Esophagus muscularis mucosa (tissue), 4 donors: ENCODE data around the gene CBFA2T2. TPM values are rescaled to one million over a fixed set of nuclear protein-coding genes. Genes with fewer than 3 reads are reported as not detected.

Experiments
- DNase-seq: peaks from one replicate; pipeline ENCODE4 v3.0.0-alpha.2; 2017; ENCODE audit errors: extremely low spot score
- H3K27ac ChIP-seq, 4 donors: fragments of 200-600 bp; sonication (generic); replicated peaks in 1 of 4; 1 replicate in 3 of 4; 2 replicates in 1 of 4; pipeline ENCODE4 v1.5.1; 2016 to 2019; ENCODE audit warnings: mild to moderate bottlenecking in 1 of 4
- H3K27me3 ChIP-seq, 4 donors: fragments of 200-600 bp; sonication (generic); one replicate each; pipeline versions ENCODE4 v1.5.1 to v1.6.0; 2016 to 2019
- H3K36me3 ChIP-seq, 4 donors: fragments of 200-600 bp; sonication (generic); one replicate each; pipeline ENCODE4 v1.5.1; 2016 to 2019
- H3K4me1 ChIP-seq, 4 donors: fragments of 200-600 bp; sonication (generic); one replicate each; pipeline ENCODE4 v1.5.1; 2016 to 2019
- H3K4me3 ChIP-seq, 4 donors: fragments of 200-600 bp; sonication (generic); 1 replicate in 2 of 4; 2 replicates in 2 of 4; pipeline ENCODE4 v1.5.1; 2016 to 2019; ENCODE audit warnings: mild to moderate bottlenecking in 4 of 4, moderate library complexity in 1 of 4
- H3K9me3 ChIP-seq, 4 donors: fragments of 200-600 bp; sonication (generic); 1 replicate in 3 of 4; 2 replicates in 1 of 4; pipeline ENCODE4 v1.5.1; 2016 to 2019
- EP300 ChIP-seq: sonication (generic); formaldehyde crosslinking; IDR thresholded peaks from one replicate; pipeline ENCODE4 v1.6.1; 2017; ENCODE audit warnings: antibody characterized with exemption
- POLR2A ChIP-seq: fragments of 450-650 bp; IDR thresholded peaks from one replicate; pipeline ENCODE4 v1.6.1; 2017; ENCODE audit warnings: antibody characterized with exemption, moderate library complexity, mild to moderate bottlenecking, low read depth
- POLR2AphosphoS5 ChIP-seq, 2 donors: sonication (generic); formaldehyde crosslinking; IDR thresholded peaks; one replicate each; pipeline ENCODE4 v1.6.1; 2017; ENCODE audit warnings: antibody characterized with exemption in 2 of 2
- WGBS: methylation state at CpG from one replicate; pipeline ENCODE4 v1.1.5; 2018; 5-methylcytosine and 5-hydroxymethylcytosine counted together
- intact Hi-C: fragments of 100-400 bp; cut with DNase I; formaldehyde crosslinking; loops from one replicate; pipeline ENCODE4 v1.15.1; 2023
- total RNA-seq, 4 donors: library from RNA; depleted of rRNA; stranded (reverse); fragments of >200 nt; gene quantifications; one replicate each; pipeline versions ENCODE4 v1.1.0 to v1.2.1, GENCODE V29; 2016
- TF ChIP-seq, protein P1 (sequence below), 3 experiments: fragments of 200-600 bp in 2 of 3; fragments of 450-650 bp in 1 of 3; sonication (generic) in 2 of 3; IDR thresholded peaks; one replicate each; pipeline ENCODE4 v1.5.1; 2017 to 2019; ENCODE audit warnings: antibody characterized with exemption in 3 of 3, mild to moderate bottlenecking in 2 of 3, moderate library complexity in 1 of 3

Gene CBFA2T2
- total RNA-seq, 4 donors from 2014 or later = 11.3 to 17.7 (median 14.6) TPM

GRCh38 chr20:33658929-33659328 is 169.0 kb downstream of the CBFA2T2 start:
- no peaks in the 10 kb centered on the region for H3K9me3 ChIP-seq
- H3K36me3 ChIP-seq = peaks cover 12 to 47% (median 38%) of the 10 kb centered on the region in 4 donors
- no peak overlapping the region for H3K4me3 ChIP-seq
- H3K4me1 ChIP-seq = peaks cover 11 to 15% (median 13%) of the 10 kb centered on the region in 4 donors
- no peaks in the 10 kb centered on the region for H3K27me3 ChIP-seq
- no peak overlapping the region for H3K27ac ChIP-seq
- WGBS = 98% methylated on average over 4 of the region's 4 CpGs
- TF ChIP-seq POLR2A (no peak), EP300 (no peak), POLR2AphosphoS5 (IDR thresholded peaks at IDR 0.05) (no peak)
- TF ChIP-seq, protein P1, sequence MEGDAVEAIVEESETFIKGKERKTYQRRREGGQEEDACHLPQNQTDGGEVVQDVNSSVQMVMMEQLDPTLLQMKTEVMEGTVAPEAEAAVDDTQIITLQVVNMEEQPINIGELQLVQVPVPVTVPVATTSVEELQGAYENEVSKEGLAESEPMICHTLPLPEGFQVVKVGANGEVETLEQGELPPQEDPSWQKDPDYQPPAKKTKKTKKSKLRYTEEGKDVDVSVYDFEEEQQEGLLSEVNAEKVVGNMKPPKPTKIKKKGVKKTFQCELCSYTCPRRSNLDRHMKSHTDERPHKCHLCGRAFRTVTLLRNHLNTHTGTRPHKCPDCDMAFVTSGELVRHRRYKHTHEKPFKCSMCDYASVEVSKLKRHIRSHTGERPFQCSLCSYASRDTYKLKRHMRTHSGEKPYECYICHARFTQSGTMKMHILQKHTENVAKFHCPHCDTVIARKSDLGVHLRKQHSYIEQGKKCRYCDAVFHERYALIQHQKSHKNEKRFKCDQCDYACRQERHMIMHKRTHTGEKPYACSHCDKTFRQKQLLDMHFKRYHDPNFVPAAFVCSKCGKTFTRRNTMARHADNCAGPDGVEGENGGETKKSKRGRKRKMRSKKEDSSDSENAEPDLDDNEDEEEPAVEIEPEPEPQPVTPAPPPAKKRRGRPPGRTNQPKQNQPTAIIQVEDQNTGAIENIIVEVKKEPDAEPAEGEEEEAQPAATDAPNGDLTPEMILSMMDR (IDR thresholded peaks at IDR 0.05) = no peak
- no peak for DNase-seq
- intact Hi-C loops = no loop called here

- Histone ChIP-seq H3K9me3 (no peaks in the 10 kb centered on the region), H3K4me1 (peaks cover 16 to 20% (median 18%) of the 10 kb centered on the region in 4 donors), H3K27ac (no peak overlapping the region), H3K4me3 (no peak overlapping the region), H3K36me3 (peaks cover 12 to 47% (median 38%) of the 10 kb centered on the region in 4 donors), H3K27me3 (no peaks in the 10 kb centered on the region)
- intact Hi-C loops = no loop called here
- TF ChIP-seq EP300 (no peak), POLR2AphosphoS5 (IDR thresholded peaks at IDR 0.05) (no peak), POLR2A (no peak)
- TF ChIP-seq, protein P1 (IDR thresholded peaks at IDR 0.05) = no peak
- no peak for DNase-seq
- WGBS = 92% methylated on average over 17 of the region's 32 CpGs
These were observed 169.6 kb downstream of the CBFA2T2 start for GRCh38 chr20:33659341-33660034.

DNA sequence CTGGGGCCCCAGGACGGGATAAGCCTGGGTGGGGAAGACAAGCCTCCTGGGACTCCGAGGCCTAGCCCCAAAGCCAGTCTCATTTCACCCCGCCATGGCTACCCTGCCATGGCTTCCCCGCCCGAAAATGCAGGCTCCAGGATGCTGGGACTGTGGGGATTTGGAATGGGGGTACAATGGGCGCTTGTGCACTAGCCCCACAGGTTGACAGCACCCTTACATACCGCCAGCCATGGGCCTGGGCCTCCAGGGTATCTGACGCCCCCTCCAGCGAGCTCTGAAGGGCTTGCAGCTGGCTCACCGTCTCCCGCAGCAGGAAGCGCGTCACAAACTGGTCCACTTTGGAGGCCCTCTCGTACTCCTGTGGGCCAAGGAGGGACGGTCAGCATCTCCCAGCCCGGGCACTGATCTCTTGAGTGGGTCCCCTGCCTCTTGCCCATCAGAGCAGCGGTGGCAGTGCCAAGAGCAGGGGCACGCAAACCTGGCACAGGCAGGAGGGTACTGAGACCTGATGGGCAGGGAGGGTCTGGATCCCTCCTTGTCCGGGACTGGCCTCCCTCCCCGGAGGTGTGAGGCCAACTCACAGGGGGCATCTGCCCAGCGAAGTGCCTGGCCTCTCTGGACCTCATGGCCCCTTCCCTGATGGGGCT is 170.3 kb downstream of the CBFA2T2 start:
- TF ChIP-seq, protein P1 (IDR thresholded peaks at IDR 0.05) = no peak
- TF ChIP-seq EP300 (no peak), POLR2AphosphoS5 (IDR thresholded peaks at IDR 0.05) (no peak)
- Histone ChIP-seq H3K4me1 (peaks cover 18 to 25% (median 22%) of the 10 kb centered on the region in 4 donors), H3K36me3 (peaks cover 12 to 47% (median 38%) of the 10 kb centered on the region in 4 donors), H3K4me3 (no peak overlapping the region), H3K27ac (no peak overlapping the region), H3K27me3 (no peaks in the 10 kb centered on the region), H3K9me3 (no peaks in the 10 kb centered on the region)
- no peak for DNase-seq
- WGBS = 88% methylated on average over 16 of the region's 21 CpGs
- intact Hi-C loops = no loop called here

GRCh38 chr20:33660685-33661058 is 170.8 kb downstream of the CBFA2T2 start:
- H3K4me1 ChIP-seq = peaks cover 19 to 28% (median 23%) of the 10 kb centered on the region in 4 donors
- WGBS = 90% methylated on average over 7 of the region's 7 CpGs
- H3K9me3 ChIP-seq = no peaks in the 10 kb centered on the region
- intact Hi-C loops = no loop called here
- DNase-seq = no peak
- peaks cover 12 to 47% (median 38%) of the 10 kb centered on the region in 4 donors for H3K36me3 ChIP-seq
- no peak overlapping the region for H3K27ac ChIP-seq
- no peaks in the 10 kb centered on the region for H3K27me3 ChIP-seq
- no peak overlapping the region for H3K4me3 ChIP-seq
- TF ChIP-seq EP300 = no peak
- TF ChIP-seq POLR2A = no peak
- no peak for TF ChIP-seq POLR2AphosphoS5 (IDR thresholded peaks at IDR 0.05)
- TF ChIP-seq, protein P1 (IDR thresholded peaks at IDR 0.05) = no peak
